HepG2 (cell line): ENCODE results near the gene GATB. TPM values are rescaled to one million over a fixed set of nuclear protein-coding genes. Genes with fewer than 3 reads are reported as not detected.

Experiments
- FOXK1 ChIP-seq: sonication (generic); formaldehyde crosslinking; IDR thresholded peaks from 2 replicates; pipeline ENCODE4 v1.4.0; 2020; ENCODE audit warnings: low read depth, missing genetic modification reagents, borderline replicate concordance
- FUBP1 ChIP-seq: sonication (generic); formaldehyde crosslinking; IDR thresholded peaks from 2 replicates; pipeline ENCODE4 v1.5.1; 2020; ENCODE audit warnings: missing genetic modification reagents, mild to moderate bottlenecking, borderline replicate concordance
- HOXD1 ChIP-seq: sonication (generic); formaldehyde crosslinking; IDR thresholded peaks from 2 replicates; pipeline ENCODE4 v1.5.0; 2020; ENCODE audit warnings: missing genetic modification reagents
- KMT2B ChIP-seq: IDR thresholded peaks from 2 replicates; pipeline ENCODE4 v1.6.1; 2016; ENCODE audit warnings: missing genetic modification reagents, missing compliant biosample characterization
- NAIF1 ChIP-seq: sonication (generic); formaldehyde crosslinking; IDR thresholded peaks from 2 replicates; pipeline ENCODE4 v1.5.0; 2020; ENCODE audit warnings: mild to moderate bottlenecking, missing genetic modification reagents, borderline replicate concordance
- NFATC3 ChIP-seq: sonication (generic); formaldehyde crosslinking; IDR thresholded peaks from 2 replicates; pipeline ENCODE4 v1.5.1; 2020; ENCODE audit warnings: mild to moderate bottlenecking, missing genetic modification reagents
- NR3C1 ChIP-seq: sonication (generic); formaldehyde crosslinking; IDR thresholded peaks from 2 replicates; pipeline ENCODE4 v1.4.0; 2020; ENCODE audit warnings: missing genetic modification reagents
- RXRA ChIP-seq: sonication (generic); formaldehyde crosslinking; IDR thresholded peaks from 2 replicates; pipeline ENCODE4 v1.5.1; 2020; ENCODE audit warnings: missing genetic modification reagents
- SIN3A ChIP-seq: IDR thresholded peaks from 2 replicates; pipeline ENCODE4 v1.6.1; 2011; ENCODE audit warnings: low read depth, mild to moderate bottlenecking, control low read depth, low read length, borderline replicate concordance
- ZBTB46 ChIP-seq: sonication (generic); formaldehyde crosslinking; IDR thresholded peaks from 2 replicates; pipeline ENCODE4 v1.4.0; 2020; ENCODE audit warnings: mild to moderate bottlenecking, missing genetic modification reagents, borderline replicate concordance
- ZNF318 ChIP-seq: sonication (generic); formaldehyde crosslinking; IDR thresholded peaks from 2 replicates; pipeline ENCODE4 v1.4.0; 2020; ENCODE audit warnings: mild to moderate bottlenecking, missing genetic modification reagents
- ZNF503 ChIP-seq: sonication (generic); formaldehyde crosslinking; IDR thresholded peaks from 2 replicates; pipeline ENCODE4 v1.4.0; 2020; ENCODE audit warnings: missing genetic modification reagents
- ZNF773 ChIP-seq: sonication (generic); formaldehyde crosslinking; IDR thresholded peaks from 2 replicates; pipeline ENCODE4 v1.4.0; 2020; ENCODE audit warnings: missing genetic modification reagents, borderline replicate concordance
- ZSCAN21 ChIP-seq: sonication (generic); formaldehyde crosslinking; IDR thresholded peaks from 2 replicates; pipeline ENCODE4 v1.8.0; 2022; ENCODE audit warnings: mild to moderate bottlenecking, missing genetic modification reagents, moderate library complexity, borderline replicate concordance
- polyA plus RNA-seq, 8 experiments: library from polyadenylated mRNA; depleted of rRNA in 3 of 8; stranded (reverse) in 7 of 8; unstranded in 1 of 8; fragments of >200 nt; fragmentation: Illumina TruSeq in 4 of 8; extraction: Trizol in 4 of 8; gene quantifications; 2 replicates each; pipeline versions ENCODE4 v1.2.1 to v1.2.3, GENCODE V29; 2011 to 2016; ENCODE audit warnings: low read depth in 4 of 8, missing spikeins in 1 of 8, mixed read lengths in 1 of 8; ENCODE audit not compliant: insufficient read depth in 1 of 8
- total RNA-seq, 5 experiments: library from RNA; depleted of rRNA; stranded (reverse); fragments of >200 nt; fragmentation: Illumina TruSeq; extraction: Trizol; gene quantifications; 2 replicates each; pipeline ENCODE4 v1.2.3, GENCODE V29; 2016; ENCODE audit warnings: low read depth in 1 of 5

The GATB gene
- total and polyA plus RNA-seq, 2 of the 13 experiments (the other 11 are each of a cell fraction or from before 2014, with no cell fraction given) = 32.3 to 32.4 TPM

- TF ChIP-seq ZNF318 = no peak
- peak; percentile 85 for TF ChIP-seq KMT2B (CRISPR knock-in tag)
- TF ChIP-seq ZNF503 (CRISPR knock-in tag) = peak; percentile 67
- no peak for TF ChIP-seq ZBTB46 (CRISPR knock-in tag)
- TF ChIP-seq ZNF773 (CRISPR knock-in tag) = no peak
- peak; percentile 55; the same call in 1 of the 2 replicates for TF ChIP-seq RXRA (CRISPR knock-in tag)
- no peak for TF ChIP-seq ZSCAN21
- no peak for TF ChIP-seq NAIF1 (CRISPR knock-in tag)
- TF ChIP-seq NR3C1 = no peak
- no peak for TF ChIP-seq NFATC3 (CRISPR knock-in tag)
- TF ChIP-seq SIN3A = peak; percentile 94
- no peak for TF ChIP-seq FUBP1 (CRISPR knock-in tag)
- TF ChIP-seq HOXD1 (CRISPR knock-in tag) = no peak
- peak; percentile 80; the same call in 1 of the 2 replicates for TF ChIP-seq FOXK1 (CRISPR knock-in tag)
Measured at GRCh38 chr4:151760712-151761661, at the start of gene GATB (continued).
